ENCODE results near the gene ABHD2.

- no peak for TF ChIP-seq CTCF (IDR thresholded peaks at IDR 0.05)
- no peak for TF ChIP-seq POLR2A (IDR thresholded peaks at IDR 0.05)
Measured at GRCh38 chr15:89217686-89218376, 129.6 kb downstream of the ABHD2 start.

Data from ovary (tissue), 3 donors.